ENCODE results near the gene KHK. TPM values are rescaled to one million over a fixed set of nuclear protein-coding genes. Genes with fewer than 3 reads are reported as not detected.

KHK gene
- total RNA-seq, 2 experiments from 2014 or later = 9.7 to 10.6 TPM

GRCh38 chr2:27145682-27146081 lies 59.1 kb downstream of the KHK start:
- ChIA-PET POLR2A (no interaction called here), CTCF (interaction anchor here (1.5 kb wide), 2 partner anchors 12 to 134 kb away, joined by 4 read pairs; partner anchors contain the start of gene PREB)
- Mint-ChIP-seq H3K4me1 (no peaks in the 10 kb centered on the region), H3K27ac (no peak overlapping the region), H3K4me3 (no peak overlapping the region), H3K9me3 (peaks cover 2% of the 10 kb centered on the region), H3K36me3 (ENCODE audit: low read depth) (no peaks in the 10 kb centered on the region), H3K27me3 (peaks cover 21% of the 10 kb centered on the region)
- no peak for DNase-seq

GRCh38 chr2:27147935-27148334 lies 61.4 kb downstream of the KHK start:
- no peaks in the 10 kb centered on the region for H3K36me3 Mint-ChIP-seq (ENCODE audit: low read depth)
- no peak overlapping the region for H3K27ac Mint-ChIP-seq
- peaks cover 15% of the 10 kb centered on the region for H3K27me3 Mint-ChIP-seq
- DNase-seq = no peak
- H3K4me3 Mint-ChIP-seq = no peak overlapping the region
- ChIA-PET CTCF (interaction anchor here (0.6 to 1.8 kb wide), 3 partner anchors 11 to 92 kb away, joined by 3 to 5 read pairs (median 4); no protein-coding TSS in a partner anchor), POLR2A (no interaction called here)
- no peaks in the 10 kb centered on the region for H3K4me1 Mint-ChIP-seq
- H3K9me3 Mint-ChIP-seq = peaks cover 2% of the 10 kb centered on the region

DNA sequence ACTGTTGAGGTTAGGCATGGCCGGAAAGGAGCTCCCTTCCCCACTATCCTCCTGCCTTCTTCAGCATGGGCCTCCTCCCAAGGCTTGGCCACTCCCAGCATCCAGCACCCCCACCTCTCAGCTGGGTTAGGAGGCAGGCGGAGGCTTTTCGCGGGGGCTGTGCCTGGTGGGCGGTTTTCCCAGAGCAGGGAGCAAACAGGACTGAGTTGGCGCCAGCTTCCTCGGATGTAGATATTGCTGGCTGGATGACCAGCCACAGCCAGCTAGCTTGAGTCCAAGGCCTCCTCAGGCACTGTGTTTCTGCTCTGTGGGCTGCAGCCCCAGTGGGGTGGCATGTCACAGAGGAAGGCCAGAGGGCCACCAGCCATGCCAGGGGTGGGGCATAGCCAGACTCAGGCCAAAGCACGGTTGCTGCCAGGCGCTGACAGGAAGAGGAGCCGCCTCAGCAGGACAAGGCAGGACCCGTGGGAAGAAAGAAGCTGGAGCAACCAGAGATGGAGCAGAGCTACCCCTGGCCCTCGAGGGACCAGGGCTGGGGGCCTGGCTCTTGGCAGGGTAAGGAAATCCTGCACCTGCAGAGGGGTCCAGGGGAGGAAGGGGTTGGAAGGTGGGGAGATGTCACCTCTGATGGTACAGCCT lies 62.3 kb downstream of the KHK start, which contains the start of gene TCF23:
TSS of gene TCF23 (plus strand) at position 204 of the 639 bp plus-strand sequence. CDS start at position 334, 130 bp downstream.
- POLR2A ChIA-PET = no interaction called here
- no peaks in the 10 kb centered on the region for H3K9me3 Mint-ChIP-seq
- no peaks in the 10 kb centered on the region for H3K4me1 Mint-ChIP-seq
- H3K27ac Mint-ChIP-seq = no peak within 1 kb of the TSS
- H3K36me3 Mint-ChIP-seq (ENCODE audit: low read depth) = no peaks in the 10 kb centered on the region
- H3K27me3 Mint-ChIP-seq = peaks cover 6% of the 10 kb centered on the region
- no peak within 1 kb of the TSS for H3K4me3 Mint-ChIP-seq
- DNase-seq = no peak
- CTCF ChIA-PET = interaction anchor here (0.6 to 1.8 kb wide), 5 partner anchors 10 to 305 kb away, joined by 3 to 5 read pairs (median 3); no protein-coding TSS in a partner anchor

- CTCF ChIA-PET = interaction anchor here (0.6 to 1.6 kb wide), 4 partner anchors 14 to 306 kb away, joined by 3 read pairs; no protein-coding TSS in a partner anchor
- Mint-ChIP-seq H3K27me3 (peaks cover 2% of the 10 kb centered on the region), H3K36me3 (ENCODE audit: low read depth) (no peaks in the 10 kb centered on the region), H3K4me3 (no peak overlapping the region), H3K4me1 (no peaks in the 10 kb centered on the region), H3K27ac (no peak overlapping the region), H3K9me3 (no peaks in the 10 kb centered on the region)
- no peak for DNase-seq
- POLR2A ChIA-PET = no interaction called here
Observed at GRCh38 chr2:27149570-27150405, 63.2 kb downstream of the KHK start.

Other genes with a start within 250 kb of the KHK start
- not detected for gene DPYSL5, start 238.6 kb upstream of the KHK start, total RNA-seq
- 1 to 10 TPM in 1 of 2 experiments, under 1 TPM in 1; 1.00 to 1.3 TPM for gene MAPRE3, start 116.1 kb upstream of the KHK start, total RNA-seq
- 10 to 100 TPM; 73.2 to 77.1 TPM for gene TMEM214, start 53.8 kb upstream of the KHK start, total RNA-seq
- 10 to 100 TPM; 17.9 to 19.1 TPM for gene AGBL5, start 35.1 kb upstream of the KHK start, total RNA-seq
- 100 to 1,000 TPM; 309 to 386 TPM for gene OST4, start 15.1 kb upstream of the KHK start, total RNA-seq
- under 1 TPM; 0.56 to 0.64 TPM for gene EMILIN1, start 8.2 kb upstream of the KHK start, total RNA-seq
- 1 to 10 TPM in 1 of 2 experiments, under 1 TPM in 1; 0.92 to 1.3 TPM for gene CGREF1, start 32.4 kb downstream of the KHK start, total RNA-seq
- gene ABHD1, start 37.0 kb downstream of the KHK start, total RNA-seq = under 1 TPM; 0.10 to 0.25 TPM
- 10 to 100 TPM; 60.0 to 65.3 TPM for gene PREB, start 47.9 kb downstream of the KHK start, total RNA-seq
- gene PRR30, start 52.6 kb downstream of the KHK start, total RNA-seq = not detected
- gene TCF23, start 62.2 kb downstream of the KHK start, total RNA-seq = not detected
- gene ATRAID, start 125.3 kb downstream of the KHK start, total RNA-seq = 10 to 100 TPM; 72.5 to 81.8 TPM
- 10 to 100 TPM; 34.2 to 39.2 TPM for gene SLC5A6, start 125.5 kb downstream of the KHK start, total RNA-seq
- gene CAD, start 130.6 kb downstream of the KHK start, total RNA-seq = 10 to 100 TPM; 63.7 to 66.1 TPM
- under 1 TPM; 0.23 to 0.45 TPM for gene SLC30A3, start 176.3 kb downstream of the KHK start, total RNA-seq
- not detected for gene DNAJC5G, start 188.7 kb downstream of the KHK start, total RNA-seq
- gene TRIM54, start 195.7 kb downstream of the KHK start, total RNA-seq = not detected
- gene UCN, start 221.7 kb downstream of the KHK start, total RNA-seq = 1 to 10 TPM; 2.3 to 2.8 TPM
- gene MPV17, start 236.3 kb downstream of the KHK start, total RNA-seq = 10 to 100 TPM; 80.8 to 83.6 TPM